ENCODE data around the gene CCNL2. TPM values are rescaled to one million over a fixed set of nuclear protein-coding genes. Genes with fewer than 3 reads are reported as not detected.

The CCNL2 gene
- total RNA-seq, 1 experiment from 2014 or later = 142 TPM

DNA sequence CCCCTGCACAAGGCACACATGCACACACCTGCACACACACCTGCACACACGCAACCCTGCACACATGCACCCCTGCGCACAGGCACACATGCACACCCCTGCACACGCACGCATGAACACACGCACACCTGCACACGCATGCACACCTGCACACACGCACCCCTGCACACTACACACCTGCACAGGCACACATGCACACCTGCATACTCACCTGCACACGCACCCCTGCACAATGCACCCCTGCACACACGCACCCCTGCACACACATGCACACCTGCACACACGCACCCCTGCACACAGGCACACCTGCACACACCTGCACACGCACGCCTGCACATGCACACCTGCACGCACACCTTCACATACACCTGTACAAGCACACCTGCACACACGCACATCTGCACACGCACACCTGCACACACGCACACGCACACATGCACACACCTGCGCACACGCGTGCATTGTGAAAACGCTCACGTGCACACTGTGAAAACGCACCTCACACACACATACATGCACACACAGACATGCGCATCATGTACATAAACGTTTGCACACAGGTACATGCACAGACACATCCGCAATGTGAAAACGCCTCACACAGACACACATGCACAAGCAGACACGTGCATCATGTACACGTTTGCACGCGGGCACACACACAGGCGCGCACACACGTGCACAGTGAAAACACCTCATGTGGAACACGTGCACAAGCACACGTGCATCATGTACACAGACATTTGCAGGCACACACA lies 58.2 kb downstream of the CCNL2 start:
- H3K9me3 Mint-ChIP-seq = peaks cover 8% of the 10 kb centered on the region
- H3K27ac Mint-ChIP-seq = no peak overlapping the region
- TF ChIP-seq, protein P1, sequence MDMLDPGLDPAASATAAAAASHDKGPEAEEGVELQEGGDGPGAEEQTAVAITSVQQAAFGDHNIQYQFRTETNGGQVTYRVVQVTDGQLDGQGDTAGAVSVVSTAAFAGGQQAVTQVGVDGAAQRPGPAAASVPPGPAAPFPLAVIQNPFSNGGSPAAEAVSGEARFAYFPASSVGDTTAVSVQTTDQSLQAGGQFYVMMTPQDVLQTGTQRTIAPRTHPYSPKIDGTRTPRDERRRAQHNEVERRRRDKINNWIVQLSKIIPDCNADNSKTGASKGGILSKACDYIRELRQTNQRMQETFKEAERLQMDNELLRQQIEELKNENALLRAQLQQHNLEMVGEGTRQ (CRISPR knock-in tag; IDR thresholded peaks at IDR 0.05) = no peak
- TF ChIP-seq, protein P2, sequence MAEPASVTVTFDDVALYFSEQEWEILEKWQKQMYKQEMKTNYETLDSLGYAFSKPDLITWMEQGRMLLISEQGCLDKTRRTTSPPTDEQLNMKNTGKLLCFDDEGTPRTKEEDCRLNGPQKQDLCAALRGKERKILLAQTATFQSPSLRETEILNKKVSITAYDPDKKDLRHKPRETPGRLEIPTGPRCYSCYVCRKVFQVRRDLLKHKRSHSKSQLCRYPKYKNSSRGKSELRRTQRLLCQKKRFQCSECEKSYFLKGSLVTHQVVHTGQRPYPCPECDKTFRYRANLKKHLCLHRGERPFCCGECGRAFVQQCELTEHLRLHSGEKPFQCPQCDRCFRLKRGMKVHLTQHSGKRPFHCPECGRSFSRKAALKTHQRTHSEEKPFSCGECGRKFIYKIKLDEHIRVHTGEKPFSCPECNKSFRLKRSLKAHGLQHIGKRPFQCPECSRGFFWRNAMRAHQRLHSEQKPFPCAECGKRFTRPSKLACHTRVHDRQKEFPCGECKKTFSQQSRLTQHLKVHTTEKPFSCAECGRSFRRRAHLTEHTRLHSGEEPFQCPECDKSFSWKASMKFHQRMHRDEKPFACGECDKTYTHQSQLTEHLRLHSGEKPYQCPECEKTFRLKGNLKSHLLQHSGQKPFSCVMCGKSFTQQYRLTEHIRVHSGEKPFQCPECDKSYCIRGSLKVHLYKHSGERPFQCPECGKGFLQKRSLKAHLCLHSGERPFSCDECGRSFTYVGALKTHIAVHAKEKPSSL (CRISPR knock-in tag; conservative IDR thresholded peaks at IDR 0.05) = no peak
- TF ChIP-seq ZNF416 (CRISPR knock-in tag; IDR thresholded peaks at IDR 0.05) = no peak
- 0 out of 2 replicates have a peak, but pooled peaks have one; percentile 36 for TF ChIP-seq TEAD4 (CRISPR knock-in tag; IDR thresholded peaks at IDR 0.05)
- no peak for TF ChIP-seq ZNF219 (CRISPR knock-in tag; IDR thresholded peaks at IDR 0.05; ENCODE audit: borderline replicate concordance)
- no peak for TF ChIP-seq CBFB (CRISPR knock-in tag; IDR thresholded peaks at IDR 0.05; ENCODE audit: low read depth)
- TF ChIP-seq, protein P3, sequence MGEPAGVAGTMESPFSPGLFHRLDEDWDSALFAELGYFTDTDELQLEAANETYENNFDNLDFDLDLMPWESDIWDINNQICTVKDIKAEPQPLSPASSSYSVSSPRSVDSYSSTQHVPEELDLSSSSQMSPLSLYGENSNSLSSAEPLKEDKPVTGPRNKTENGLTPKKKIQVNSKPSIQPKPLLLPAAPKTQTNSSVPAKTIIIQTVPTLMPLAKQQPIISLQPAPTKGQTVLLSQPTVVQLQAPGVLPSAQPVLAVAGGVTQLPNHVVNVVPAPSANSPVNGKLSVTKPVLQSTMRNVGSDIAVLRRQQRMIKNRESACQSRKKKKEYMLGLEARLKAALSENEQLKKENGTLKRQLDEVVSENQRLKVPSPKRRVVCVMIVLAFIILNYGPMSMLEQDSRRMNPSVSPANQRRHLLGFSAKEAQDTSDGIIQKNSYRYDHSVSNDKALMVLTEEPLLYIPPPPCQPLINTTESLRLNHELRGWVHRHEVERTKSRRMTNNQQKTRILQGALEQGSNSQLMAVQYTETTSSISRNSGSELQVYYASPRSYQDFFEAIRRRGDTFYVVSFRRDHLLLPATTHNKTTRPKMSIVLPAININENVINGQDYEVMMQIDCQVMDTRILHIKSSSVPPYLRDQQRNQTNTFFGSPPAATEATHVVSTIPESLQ (CRISPR knock-in tag; IDR thresholded peaks at IDR 0.05) = no peak
- no peak for TF ChIP-seq ZNF317 (CRISPR knock-in tag; IDR thresholded peaks at IDR 0.05; ENCODE audit: borderline replicate concordance, low read depth)
- TF ChIP-seq, protein P4, sequence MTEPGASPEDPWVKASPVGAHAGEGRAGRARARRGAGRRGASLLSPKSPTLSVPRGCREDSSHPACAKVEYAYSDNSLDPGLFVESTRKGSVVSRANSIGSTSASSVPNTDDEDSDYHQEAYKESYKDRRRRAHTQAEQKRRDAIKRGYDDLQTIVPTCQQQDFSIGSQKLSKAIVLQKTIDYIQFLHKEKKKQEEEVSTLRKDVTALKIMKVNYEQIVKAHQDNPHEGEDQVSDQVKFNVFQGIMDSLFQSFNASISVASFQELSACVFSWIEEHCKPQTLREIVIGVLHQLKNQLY (CRISPR knock-in tag; IDR thresholded peaks at IDR 0.05) = no peak
- peak; percentile 60; the same call in 1 of the 2 replicates for TF ChIP-seq ZNF121 (CRISPR knock-in tag; IDR thresholded peaks at IDR 0.05)
- TF ChIP-seq NR2C2 (CRISPR knock-in tag; IDR thresholded peaks at IDR 0.05) = no peak
- TF ChIP-seq NFE2L1 (CRISPR knock-in tag; IDR thresholded peaks at IDR 0.05) = no peak
- TF ChIP-seq, protein P5, sequence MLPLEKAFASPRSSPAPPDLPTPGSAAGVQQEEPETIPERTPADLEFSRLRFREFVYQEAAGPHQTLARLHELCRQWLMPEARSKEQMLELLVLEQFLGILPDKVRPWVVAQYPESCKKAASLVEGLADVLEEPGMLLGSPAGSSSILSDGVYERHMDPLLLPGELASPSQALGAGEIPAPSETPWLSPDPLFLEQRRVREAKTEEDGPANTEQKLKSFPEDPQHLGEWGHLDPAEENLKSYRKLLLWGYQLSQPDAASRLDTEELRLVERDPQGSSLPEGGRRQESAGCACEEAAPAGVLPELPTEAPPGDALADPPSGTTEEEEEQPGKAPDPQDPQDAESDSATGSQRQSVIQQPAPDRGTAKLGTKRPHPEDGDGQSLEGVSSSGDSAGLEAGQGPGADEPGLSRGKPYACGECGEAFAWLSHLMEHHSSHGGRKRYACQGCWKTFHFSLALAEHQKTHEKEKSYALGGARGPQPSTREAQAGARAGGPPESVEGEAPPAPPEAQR (CRISPR knock-in tag; IDR thresholded peaks at IDR 0.05) = no peak
- TF ChIP-seq ZNF396 (CRISPR knock-in tag; IDR thresholded peaks at IDR 0.05; ENCODE audit: borderline replicate concordance) = no peak
- TF ChIP-seq, protein P6, sequence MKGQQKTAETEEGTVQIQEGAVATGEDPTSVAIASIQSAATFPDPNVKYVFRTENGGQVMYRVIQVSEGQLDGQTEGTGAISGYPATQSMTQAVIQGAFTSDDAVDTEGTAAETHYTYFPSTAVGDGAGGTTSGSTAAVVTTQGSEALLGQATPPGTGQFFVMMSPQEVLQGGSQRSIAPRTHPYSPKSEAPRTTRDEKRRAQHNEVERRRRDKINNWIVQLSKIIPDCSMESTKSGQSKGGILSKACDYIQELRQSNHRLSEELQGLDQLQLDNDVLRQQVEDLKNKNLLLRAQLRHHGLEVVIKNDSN (CRISPR knock-in tag; IDR thresholded peaks at IDR 0.05) = no peak
- no peak for TF ChIP-seq HMGA2 (CRISPR knock-in tag; IDR thresholded peaks at IDR 0.05)
- TF ChIP-seq RORB (CRISPR knock-in tag; IDR thresholded peaks at IDR 0.05) = no peak
- no peak for TF ChIP-seq TEAD1 (CRISPR knock-in tag; IDR thresholded peaks at IDR 0.05)
- no peak for TF ChIP-seq GRHL2 (CRISPR knock-in tag; IDR thresholded peaks at IDR 0.05; ENCODE audit: insufficient replicate concordance, severe bottlenecking)
- TF ChIP-seq, protein P7, sequence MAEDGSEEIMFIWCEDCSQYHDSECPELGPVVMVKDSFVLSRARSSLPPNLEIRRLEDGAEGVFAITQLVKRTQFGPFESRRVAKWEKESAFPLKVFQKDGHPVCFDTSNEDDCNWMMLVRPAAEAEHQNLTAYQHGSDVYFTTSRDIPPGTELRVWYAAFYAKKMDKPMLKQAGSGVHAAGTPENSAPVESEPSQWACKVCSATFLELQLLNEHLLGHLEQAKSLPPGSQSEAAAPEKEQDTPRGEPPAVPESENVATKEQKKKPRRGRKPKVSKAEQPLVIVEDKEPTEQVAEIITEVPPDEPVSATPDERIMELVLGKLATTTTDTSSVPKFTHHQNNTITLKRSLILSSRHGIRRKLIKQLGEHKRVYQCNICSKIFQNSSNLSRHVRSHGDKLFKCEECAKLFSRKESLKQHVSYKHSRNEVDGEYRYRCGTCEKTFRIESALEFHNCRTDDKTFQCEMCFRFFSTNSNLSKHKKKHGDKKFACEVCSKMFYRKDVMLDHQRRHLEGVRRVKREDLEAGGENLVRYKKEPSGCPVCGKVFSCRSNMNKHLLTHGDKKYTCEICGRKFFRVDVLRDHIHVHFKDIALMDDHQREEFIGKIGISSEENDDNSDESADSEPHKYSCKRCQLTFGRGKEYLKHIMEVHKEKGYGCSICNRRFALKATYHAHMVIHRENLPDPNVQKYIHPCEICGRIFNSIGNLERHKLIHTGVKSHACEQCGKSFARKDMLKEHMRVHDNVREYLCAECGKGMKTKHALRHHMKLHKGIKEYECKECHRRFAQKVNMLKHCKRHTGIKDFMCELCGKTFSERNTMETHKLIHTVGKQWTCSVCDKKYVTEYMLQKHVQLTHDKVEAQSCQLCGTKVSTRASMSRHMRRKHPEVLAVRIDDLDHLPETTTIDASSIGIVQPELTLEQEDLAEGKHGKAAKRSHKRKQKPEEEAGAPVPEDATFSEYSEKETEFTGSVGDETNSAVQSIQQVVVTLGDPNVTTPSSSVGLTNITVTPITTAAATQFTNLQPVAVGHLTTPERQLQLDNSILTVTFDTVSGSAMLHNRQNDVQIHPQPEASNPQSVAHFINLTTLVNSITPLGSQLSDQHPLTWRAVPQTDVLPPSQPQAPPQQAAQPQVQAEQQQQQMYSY (CRISPR knock-in tag; IDR thresholded peaks at IDR 0.05) = no peak
- TF ChIP-seq, protein P8, sequence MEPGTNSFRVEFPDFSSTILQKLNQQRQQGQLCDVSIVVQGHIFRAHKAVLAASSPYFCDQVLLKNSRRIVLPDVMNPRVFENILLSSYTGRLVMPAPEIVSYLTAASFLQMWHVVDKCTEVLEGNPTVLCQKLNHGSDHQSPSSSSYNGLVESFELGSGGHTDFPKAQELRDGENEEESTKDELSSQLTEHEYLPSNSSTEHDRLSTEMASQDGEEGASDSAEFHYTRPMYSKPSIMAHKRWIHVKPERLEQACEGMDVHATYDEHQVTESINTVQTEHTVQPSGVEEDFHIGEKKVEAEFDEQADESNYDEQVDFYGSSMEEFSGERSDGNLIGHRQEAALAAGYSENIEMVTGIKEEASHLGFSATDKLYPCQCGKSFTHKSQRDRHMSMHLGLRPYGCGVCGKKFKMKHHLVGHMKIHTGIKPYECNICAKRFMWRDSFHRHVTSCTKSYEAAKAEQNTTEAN (CRISPR knock-in tag; IDR thresholded peaks at IDR 0.05) = 0 out of 2 replicates have a peak, but pooled peaks have one; percentile 28

More for the DNA sequence above, 58.2 kb downstream of the CCNL2 start:
- H3K36me3 Mint-ChIP-seq = peaks cover 17% of the 10 kb centered on the region
- H3K27me3 Mint-ChIP-seq (ENCODE audit: low read depth) = no peaks in the 10 kb centered on the region
- H3K4me1 Mint-ChIP-seq = no peaks in the 10 kb centered on the region
- CTCF ChIA-PET = interaction anchor here (1.0 kb wide), 1 partner anchor 13 kb away, joined by 3 read pairs; no protein-coding TSS in a partner anchor
- no peak overlapping the region for H3K4me3 Mint-ChIP-seq
- DNase-seq (ENCODE audit: low spot score) = no peak
- ATAC-seq = no peak
- POLR2A ChIA-PET = no interaction called here

Data from WTC11 (cell line).